Measurements from ENCODE around the gene NPPB.

Gene NPPB

GRCh38 chr1:11850156-11850555, 8.6 kb downstream of the NPPB start:
- H3K79me2 ChIP-seq (ENCODE audit: insufficient read depth, low read length) = no peaks in the 10 kb centered on the region
- no peaks in the 10 kb centered on the region for H3K36me3 ChIP-seq (ENCODE audit: insufficient read depth, low read length)
- TF ChIP-seq EZH2phosphoT487 (IDR thresholded peaks at IDR 0.05; ENCODE audit: borderline replicate concordance) (no peak), CTCF (conservative IDR thresholded peaks at IDR 0.05; ENCODE audit: low read length) (no peak)
- no peaks in the 10 kb centered on the region for H3K9me3 ChIP-seq (ENCODE audit: insufficient read depth, low read depth, low read length)
- H4K20me1 ChIP-seq (ENCODE audit: insufficient read depth, low read length, poor library complexity, severe bottlenecking) = peaks cover 3% of the 10 kb centered on the region
- 0 out of 2 replicates have a peak, but pooled peaks cover 3% of the 10 kb centered on the region for H3F3A ChIP-seq (ENCODE audit: low read depth)
- H3K9ac ChIP-seq (ENCODE audit: low read depth, low read length, poor library complexity, severe bottlenecking) = no peak overlapping the region
- H3K4me1 ChIP-seq (ENCODE audit: insufficient read depth, low read length, poor library complexity, severe bottlenecking) = no peaks in the 10 kb centered on the region
- H3K4me2 ChIP-seq (ENCODE audit: low read depth, low read length, poor library complexity, severe bottlenecking) = no peak overlapping the region
- no peaks in the 10 kb centered on the region for H3K9me2 ChIP-seq (replicated peaks; ENCODE audit: low read depth, low read length)
- H3K27me3 ChIP-seq (ENCODE audit: insufficient read depth, low read length, poor library complexity, severe bottlenecking) = no peaks in the 10 kb centered on the region
- H3K4me3 ChIP-seq (ENCODE audit: low read length, poor library complexity, severe bottlenecking) = no peak overlapping the region
- H2AFZ ChIP-seq (ENCODE audit: low read length) = no peak overlapping the region

- Histone ChIP-seq H3K79me2 (ENCODE audit: insufficient read depth, low read length) (no peaks in the 10 kb centered on the region), H3K4me2 (ENCODE audit: low read depth, low read length, poor library complexity, severe bottlenecking) (no peak overlapping the region), H3K27me3 (ENCODE audit: insufficient read depth, low read length, poor library complexity, severe bottlenecking) (no peaks in the 10 kb centered on the region), H3K9me2 (replicated peaks; ENCODE audit: low read depth, low read length) (no peaks in the 10 kb centered on the region), H4K20me1 (ENCODE audit: insufficient read depth, low read length, poor library complexity, severe bottlenecking) (peaks cover 3% of the 10 kb centered on the region), H3K9ac (ENCODE audit: low read depth, low read length, poor library complexity, severe bottlenecking) (no peak overlapping the region), H3K4me1 (ENCODE audit: insufficient read depth, low read length, poor library complexity, severe bottlenecking) (peaks cover 1% of the 10 kb centered on the region), H2AFZ (ENCODE audit: low read length) (no peak overlapping the region), H3K9me3 (ENCODE audit: insufficient read depth, low read depth, low read length) (no peaks in the 10 kb centered on the region), H3K36me3 (ENCODE audit: insufficient read depth, low read length) (peaks cover 6% of the 10 kb centered on the region; the same call in 1 of the 2 replicates), H3F3A (ENCODE audit: low read depth) (0 out of 2 replicates have a peak, but pooled peaks cover 3% of the 10 kb centered on the region), H3K4me3 (ENCODE audit: low read length, poor library complexity, severe bottlenecking) (no peak overlapping the region)
- TF ChIP-seq CTCF (conservative IDR thresholded peaks at IDR 0.05; ENCODE audit: low read length) (no peak), EZH2phosphoT487 (IDR thresholded peaks at IDR 0.05; ENCODE audit: borderline replicate concordance) (no peak)
Measured at GRCh38 chr1:11848373-11848700, 10.4 kb downstream of the NPPB start.

GRCh38 chr1:11847667-11848372, 10.9 kb downstream of the NPPB start, which contains the start of gene NPPA:
Gene NPPA (minus strand): TSS chr1:11847783. CDS start chr1:11847684, 99 bp downstream.
- Histone ChIP-seq H3K4me1 (ENCODE audit: insufficient read depth, low read length, poor library complexity, severe bottlenecking) (peaks cover 6% of the 10 kb centered on the region), H4K20me1 (ENCODE audit: insufficient read depth, low read length, poor library complexity, severe bottlenecking) (peaks cover 3% of the 10 kb centered on the region), H3K9ac (ENCODE audit: low read depth, low read length, poor library complexity, severe bottlenecking) (no peak within 1 kb of the TSS), H3K9me2 (replicated peaks; ENCODE audit: low read depth, low read length) (no peaks in the 10 kb centered on the region), H3K4me3 (ENCODE audit: low read length, poor library complexity, severe bottlenecking) (no peak within 1 kb of the TSS), H2AFZ (ENCODE audit: low read length) (no peak within 1 kb of the TSS), H3K79me2 (ENCODE audit: insufficient read depth, low read length) (no peaks in the 10 kb centered on the region), H3K27me3 (ENCODE audit: insufficient read depth, low read length, poor library complexity, severe bottlenecking) (no peaks in the 10 kb centered on the region), H3K4me2 (ENCODE audit: low read depth, low read length, poor library complexity, severe bottlenecking) (no peak within 1 kb of the TSS), H3K36me3 (ENCODE audit: insufficient read depth, low read length) (peaks cover 6% of the 10 kb centered on the region; the same call in 1 of the 2 replicates), H3K9me3 (ENCODE audit: insufficient read depth, low read depth, low read length) (no peaks in the 10 kb centered on the region), H3F3A (ENCODE audit: low read depth) (peaks cover 4% of the 10 kb centered on the region; the same call in 1 of the 2 replicates)
- no peak for TF ChIP-seq CTCF (conservative IDR thresholded peaks at IDR 0.05; ENCODE audit: low read length)
- no peak for TF ChIP-seq EZH2phosphoT487 (IDR thresholded peaks at IDR 0.05; ENCODE audit: borderline replicate concordance)
